Activated CD4-positive, alpha-beta memory T cell treated with anti-CD3 and anti-CD28 coated beads for 36 hours (primary cell): ENCODE data around the gene DUSP22. TPM values are rescaled to one million over a fixed set of nuclear protein-coding genes. Genes with fewer than 3 reads are reported as not detected.
A peak's percentile ranks its signal among the peaks of the same experiment; 100 is the strongest.
"Not testable (repeated sequence)": the region's sequence is repeated elsewhere in the genome, so short reads cannot be mapped to it uniquely, and the experiment has no call there.

Experiments used
- CTCF ChIA-PET: fragments of 350-600 bp; sonication (Branson Sonifier 250); formaldehyde crosslinking; loops from one replicate; lab custom pipeline; 2021; ENCODE audit warnings: antibody characterized with exemption, inconsistent platforms; lab: Charles Lee
- POLR2A ChIA-PET: fragments of 350-600 bp; sonication (Branson Sonifier 250); formaldehyde crosslinking; loops from one replicate; lab custom pipeline; 2021; ENCODE audit warnings: antibody characterized with exemption; lab: Charles Lee
- DNase-seq: peaks from one replicate; pipeline ENCODE4 v3.0.0-alpha.2; 2020
- H3K27ac Mint-ChIP-seq: one replicate; pipeline ENCODE4 v1.8.0; 2021; ENCODE audit warnings: mixed read lengths
- H3K27me3 Mint-ChIP-seq: one replicate; pipeline ENCODE4 v1.8.0; 2021; ENCODE audit warnings: mixed read lengths
- H3K36me3 Mint-ChIP-seq: one replicate; pipeline ENCODE4 v1.8.0; 2021; ENCODE audit warnings: mixed read lengths
- H3K4me1 Mint-ChIP-seq: one replicate; pipeline ENCODE4 v1.8.0; 2021; ENCODE audit warnings: low read depth, mixed read lengths
- H3K4me3 Mint-ChIP-seq: one replicate; pipeline ENCODE4 v1.8.0; 2021; ENCODE audit warnings: mild to moderate bottlenecking, mixed read lengths
- H3K9me3 Mint-ChIP-seq: one replicate; pipeline ENCODE4 v1.8.0; 2021; ENCODE audit warnings: mixed read lengths
- intact Hi-C: fragments of 100-400 bp; cut with micrococcal nuclease; formaldehyde crosslinking; loops from one replicate; pipeline ENCODE4 v1.15.1; 2023
- total RNA-seq, 2 experiments: library from RNA; stranded (reverse); gene quantifications; one replicate each; pipeline ENCODE4 v1.2.3, GENCODE V29; 2021

Gene DUSP22
- total RNA-seq, 2 experiments from 2014 or later, result 28.0 to 28.7 TPM

DNA sequence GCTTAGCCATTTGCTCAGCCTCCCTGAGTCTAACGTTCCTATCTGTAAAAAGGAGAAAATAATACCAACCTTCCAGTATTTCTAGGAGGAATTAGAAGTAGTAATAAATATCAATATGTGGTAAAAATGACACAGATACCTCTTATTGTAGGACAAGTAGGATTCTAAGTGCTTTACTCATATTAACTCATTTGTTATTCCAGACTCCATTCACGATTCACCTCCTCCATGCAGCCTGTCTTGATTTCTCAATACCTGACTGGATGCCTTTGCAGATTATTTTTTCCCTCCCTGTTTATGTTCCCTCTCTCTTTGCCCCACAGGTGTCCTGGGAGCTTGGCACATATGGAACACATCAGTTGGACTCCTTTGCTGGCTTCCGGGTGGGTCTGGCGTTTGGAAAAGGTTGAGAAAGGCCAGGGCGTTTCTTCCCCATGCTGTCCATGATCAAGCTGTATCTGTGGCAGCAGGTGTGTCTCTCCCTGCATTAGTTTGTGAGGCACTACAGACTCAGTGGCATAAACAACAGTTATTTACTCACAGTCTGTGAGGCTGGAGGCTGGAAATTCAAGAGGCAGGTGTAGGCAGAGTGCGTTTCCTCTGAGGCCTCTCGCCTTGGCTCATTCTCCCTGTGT is 10.7 kb upstream of the DUSP22 start:
- Mint-ChIP-seq H3K9me3 (no peaks in the 10 kb centered on the region), H3K36me3 (no peaks in the 10 kb centered on the region), H3K4me1 (peaks cover 7% of the 10 kb centered on the region), H3K4me3 (no peak overlapping the region), H3K27me3 (no peaks in the 10 kb centered on the region), H3K27ac (no peak overlapping the region)
- intact Hi-C loops, result no loop called here
- CTCF ChIA-PET, result no interaction called here
- DNase-seq, result no peak
- POLR2A ChIA-PET, result no interaction called here

GRCh38 chr6:282177-282866 is 10.0 kb upstream of the DUSP22 start:
- Mint-ChIP-seq H3K27ac (no peak overlapping the region), H3K36me3 (no peaks in the 10 kb centered on the region), H3K27me3 (no peaks in the 10 kb centered on the region), H3K4me1 (peaks cover 11% of the 10 kb centered on the region), H3K9me3 (no peaks in the 10 kb centered on the region), H3K4me3 (no peak overlapping the region)
- ChIA-PET CTCF (no interaction called here), POLR2A (no interaction called here)
- intact Hi-C loops, result no loop called here
- no peak for DNase-seq

- H3K9me3 Mint-ChIP-seq, result no peaks in the 10 kb centered on the region
- no peaks in the 10 kb centered on the region for H3K36me3 Mint-ChIP-seq
- intact Hi-C loops, result no loop called here
- H3K4me3 Mint-ChIP-seq, result no peak overlapping the region
- no peak for DNase-seq
- H3K27me3 Mint-ChIP-seq, result no peaks in the 10 kb centered on the region
- peaks cover 11% of the 10 kb centered on the region for H3K4me1 Mint-ChIP-seq
- CTCF ChIA-PET, result no interaction called here
- POLR2A ChIA-PET, result no interaction called here
- no peak overlapping the region for H3K27ac Mint-ChIP-seq
These were observed 9.3 kb upstream of the DUSP22 start for GRCh38 chr6:282867-283416.

DNA sequence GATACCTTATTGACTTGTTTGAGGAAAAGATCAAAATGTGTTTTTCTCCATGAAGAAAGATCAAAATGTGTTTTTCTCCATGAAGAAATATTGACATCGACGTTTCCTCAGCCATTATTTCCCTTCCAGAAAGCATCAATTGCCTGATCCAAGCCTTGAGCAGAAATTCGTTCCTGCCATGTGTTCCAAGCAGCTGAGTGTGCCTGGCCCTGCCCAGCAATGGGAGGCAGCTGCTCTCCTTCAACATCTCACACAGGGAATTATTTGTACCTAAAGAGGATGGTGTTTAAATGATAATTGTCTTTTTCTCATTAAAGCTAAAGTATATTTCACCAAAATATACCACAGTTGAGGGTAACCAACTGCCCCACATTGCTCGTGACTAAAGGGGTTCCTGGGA is 7.8 kb upstream of the DUSP22 start:
- Mint-ChIP-seq H3K27ac (no peak overlapping the region), H3K9me3 (no peaks in the 10 kb centered on the region), H3K36me3 (no peaks in the 10 kb centered on the region), H3K4me3 (no peak overlapping the region), H3K4me1 (peaks cover 11% of the 10 kb centered on the region), H3K27me3 (no peaks in the 10 kb centered on the region)
- ChIA-PET CTCF (no interaction called here), POLR2A (no interaction called here)
- no peak for DNase-seq
- intact Hi-C loops, result no loop called here

DNA sequence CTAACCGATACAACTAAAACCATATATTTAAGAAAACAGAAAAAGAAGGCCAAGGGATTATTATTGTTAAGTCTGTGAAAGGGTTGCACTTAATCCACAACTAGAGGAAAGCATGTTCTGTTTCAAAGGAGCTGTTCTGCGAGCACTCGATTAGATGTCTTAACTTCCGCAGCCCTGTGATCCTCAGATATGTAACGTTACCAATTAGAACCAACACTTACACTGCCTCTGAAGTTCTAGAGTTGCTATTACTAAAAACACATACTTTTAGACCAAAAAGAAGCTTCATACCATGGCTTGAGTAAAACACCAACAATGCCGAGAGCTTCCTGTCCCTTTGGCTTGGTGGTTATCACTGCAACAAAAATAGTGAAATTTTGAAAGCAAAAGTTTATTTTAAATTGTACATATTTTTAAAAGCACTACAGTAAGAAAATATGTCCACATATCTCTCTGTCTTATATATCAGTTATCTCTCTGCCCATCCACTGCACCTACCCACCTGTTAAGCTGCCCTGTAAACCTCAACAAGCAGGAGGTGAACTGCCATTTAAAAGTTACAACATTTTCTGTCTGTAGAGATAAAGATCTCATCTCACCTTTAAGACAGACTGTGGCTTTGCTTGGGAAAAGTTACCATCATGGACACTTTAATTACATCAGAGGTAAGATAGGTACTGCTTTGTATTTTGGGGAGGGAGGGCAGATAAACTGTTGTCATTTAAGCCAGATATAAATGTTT is 7.1 kb upstream of the DUSP22 start:
- H3K27me3 Mint-ChIP-seq, result no peaks in the 10 kb centered on the region
- peaks cover 13% of the 10 kb centered on the region for H3K4me1 Mint-ChIP-seq
- POLR2A ChIA-PET, result no interaction called here
- H3K9me3 Mint-ChIP-seq, result no peaks in the 10 kb centered on the region
- H3K27ac Mint-ChIP-seq, result no peak overlapping the region
- DNase-seq, result no peak
- no peaks in the 10 kb centered on the region for H3K36me3 Mint-ChIP-seq
- CTCF ChIA-PET, result no interaction called here
- intact Hi-C loops, result no loop called here
- no peak overlapping the region for H3K4me3 Mint-ChIP-seq

GRCh38 chr6:285902-286301 is 6.4 kb upstream of the DUSP22 start:
- H3K4me3 Mint-ChIP-seq, H3K27ac Mint-ChIP-seq, POLR2A ChIA-PET, H3K27me3 Mint-ChIP-seq, DNase-seq, H3K36me3 Mint-ChIP-seq, intact Hi-C loops, CTCF ChIA-PET, H3K9me3 Mint-ChIP-seq: not testable (repeated sequence)
- peaks cover 17% of the 10 kb centered on the region for H3K4me1 Mint-ChIP-seq

DNA sequence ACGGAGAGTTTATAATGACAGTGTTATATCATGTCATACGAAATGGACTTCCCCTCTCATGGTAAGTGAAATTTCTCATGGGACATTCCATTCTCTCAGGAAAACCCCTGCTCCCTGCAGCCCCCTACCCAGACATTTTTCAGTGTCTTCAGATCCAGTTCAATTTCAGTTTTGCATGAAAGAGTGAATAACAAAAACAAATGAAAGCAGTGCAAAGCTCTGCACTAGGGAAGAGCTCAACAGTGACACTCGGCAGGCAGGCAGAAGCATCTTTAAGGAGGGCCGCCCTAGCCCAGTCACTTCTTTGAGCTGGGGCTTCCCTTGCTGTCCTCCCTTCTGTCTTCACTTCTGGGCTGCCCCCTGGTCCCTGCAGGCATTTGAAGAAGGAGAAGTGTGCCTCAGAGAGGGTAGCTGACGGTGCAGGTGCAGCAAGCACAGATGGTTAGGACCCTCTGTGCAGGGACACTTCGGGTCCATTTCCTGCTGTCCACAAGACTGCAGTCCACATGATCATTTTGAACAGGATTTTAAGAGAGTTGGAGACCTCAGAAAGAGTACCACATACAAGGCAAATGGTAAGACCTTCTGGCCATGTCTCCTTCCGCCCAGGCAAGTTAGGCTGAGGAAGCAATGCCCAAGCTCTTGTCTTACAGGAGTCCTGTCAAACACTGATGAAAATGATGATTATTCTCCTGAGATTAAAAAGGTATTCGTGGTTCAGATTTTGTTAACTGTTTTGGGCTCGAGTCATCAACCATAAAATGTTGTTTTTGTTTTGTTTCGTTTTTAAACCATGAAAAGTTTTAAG is 5.4 kb upstream of the DUSP22 start:
- ChIA-PET POLR2A (no interaction called here), CTCF (no interaction called here)
- H3K4me3 Mint-ChIP-seq, result no peak overlapping the region
- no peak overlapping the region for H3K27ac Mint-ChIP-seq
- peaks cover 24% of the 10 kb centered on the region for H3K4me1 Mint-ChIP-seq
- DNase-seq, result no peak
- peaks cover 1% of the 10 kb centered on the region for H3K27me3 Mint-ChIP-seq
- H3K36me3 Mint-ChIP-seq, result no peaks in the 10 kb centered on the region
- no peaks in the 10 kb centered on the region for H3K9me3 Mint-ChIP-seq
- intact Hi-C loops, result no loop called here

GRCh38 chr6:287489-287860 is 4.8 kb upstream of the DUSP22 start:
- ChIA-PET POLR2A (no interaction called here), CTCF (no interaction called here)
- no peak overlapping the region for H3K27ac Mint-ChIP-seq
- no peaks in the 10 kb centered on the region for H3K9me3 Mint-ChIP-seq
- intact Hi-C loops, result no loop called here
- H3K4me3 Mint-ChIP-seq, result no peak overlapping the region
- H3K27me3 Mint-ChIP-seq, result peaks cover 1% of the 10 kb centered on the region
- H3K4me1 Mint-ChIP-seq, result peaks cover 24% of the 10 kb centered on the region
- DNase-seq, result no peak
- H3K36me3 Mint-ChIP-seq, result no peaks in the 10 kb centered on the region

DNA sequence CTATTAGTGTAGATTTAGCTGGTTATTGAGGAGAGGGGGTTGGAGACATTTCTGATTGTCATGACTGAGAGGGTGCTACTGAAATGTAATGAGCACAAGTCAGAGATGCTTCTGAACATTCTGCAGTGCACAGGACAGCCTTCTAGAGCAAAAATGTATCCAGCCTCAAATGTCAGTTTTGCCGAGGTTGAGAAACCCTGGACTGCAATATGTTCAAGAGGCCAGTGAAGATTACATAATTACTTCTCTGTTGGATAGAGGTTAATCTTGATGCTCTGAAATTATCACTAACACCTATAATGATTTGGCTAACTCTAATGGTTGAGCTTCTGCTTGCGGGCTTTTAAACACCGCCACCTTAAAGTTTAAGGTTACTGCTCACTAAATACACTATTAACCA is 3.4 kb upstream of the DUSP22 start:
- Mint-ChIP-seq H3K4me3 (no peak overlapping the region), H3K27ac (no peak overlapping the region), H3K9me3 (no peaks in the 10 kb centered on the region), H3K36me3 (peaks cover 3% of the 10 kb centered on the region), H3K4me1 (peaks cover 29% of the 10 kb centered on the region), H3K27me3 (peaks cover 1% of the 10 kb centered on the region)
- CTCF ChIA-PET, result interaction anchor here (0.7 kb wide), 1 partner anchor 20 kb away, joined by 3 read pairs; no protein-coding TSS in a partner anchor
- POLR2A ChIA-PET, result no interaction called here
- DNase-seq, result no peak
- intact Hi-C loops, result no loop called here

DNA sequence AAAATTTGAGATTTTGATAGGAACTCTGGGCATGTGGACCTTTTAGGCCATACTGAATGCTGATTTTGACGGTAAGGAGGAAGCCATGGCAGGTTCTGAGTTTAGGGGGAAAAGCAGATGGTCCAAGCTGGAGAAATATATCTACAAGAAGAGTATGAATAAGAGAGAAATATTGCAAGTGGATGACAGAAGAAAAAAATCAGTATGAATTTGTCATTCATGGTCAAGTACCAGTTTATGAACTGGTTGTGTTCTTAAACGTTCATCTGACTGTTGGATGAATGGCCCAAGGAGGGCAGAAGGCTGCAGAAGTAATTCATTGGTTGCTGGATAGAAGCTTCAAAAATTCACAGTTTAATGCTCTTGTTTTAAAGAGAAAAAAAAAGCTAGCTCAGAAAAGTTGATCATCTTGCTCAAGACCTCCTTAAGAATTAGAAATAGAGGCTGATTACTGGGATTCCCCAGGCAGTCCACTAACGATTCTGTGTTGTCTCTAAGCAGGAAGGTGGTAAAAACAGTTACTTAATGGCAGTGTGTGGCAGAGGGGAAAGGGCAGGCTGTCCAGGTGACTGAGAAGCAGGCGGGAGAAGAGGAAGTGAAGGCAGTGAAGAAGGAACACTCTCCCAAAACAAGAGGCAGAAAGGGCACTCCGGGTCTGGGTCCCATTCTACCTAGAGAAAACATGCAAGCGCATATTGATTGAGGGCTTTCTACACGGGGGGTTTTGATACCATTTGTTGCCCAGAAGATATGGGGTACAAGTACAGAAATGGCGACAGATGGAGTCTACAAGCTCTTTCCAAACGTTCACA is 2.0 kb upstream of the DUSP22 start:
- H3K27me3 Mint-ChIP-seq, result peaks cover 1% of the 10 kb centered on the region
- H3K4me3 Mint-ChIP-seq, result peak overlapping the region; percentile 1
- peaks cover 38% of the 10 kb centered on the region for H3K4me1 Mint-ChIP-seq
- no peak for DNase-seq
- intact Hi-C loops, result loop anchor here (5.0 kb wide), 1 partner anchor 217 kb away; no protein-coding TSS in a partner anchor
- peaks cover 3% of the 10 kb centered on the region for H3K36me3 Mint-ChIP-seq
- POLR2A ChIA-PET, result no interaction called here
- H3K9me3 Mint-ChIP-seq, result no peaks in the 10 kb centered on the region
- CTCF ChIA-PET, result interaction anchor here (0.6 to 0.7 kb wide), 2 partner anchors 28 to 100 kb away, joined by 3 read pairs; no protein-coding TSS in a partner anchor
- H3K27ac Mint-ChIP-seq, result no peak overlapping the region

GRCh38 chr6:291204-291696 is 1.0 kb upstream of the DUSP22 start:
- H3K4me3 Mint-ChIP-seq, result peak overlapping the region; percentile 71
- no peaks in the 10 kb centered on the region for H3K9me3 Mint-ChIP-seq
- intact Hi-C loops, result loop anchor here (5.0 kb wide), 1 partner anchor 216 kb away; no protein-coding TSS in a partner anchor
- DNase-seq, result no peak
- H3K36me3 Mint-ChIP-seq, result peaks cover 3% of the 10 kb centered on the region
- H3K4me1 Mint-ChIP-seq, result peaks cover 40% of the 10 kb centered on the region
- ChIA-PET POLR2A (no interaction called here), CTCF (no interaction called here)
- H3K27ac Mint-ChIP-seq, result peak overlapping the region; percentile 84
- peaks cover 1% of the 10 kb centered on the region for H3K27me3 Mint-ChIP-seq
